Esophagus (tissue), 2 donors: ENCODE measurements around the gene PPOX. TPM values are rescaled to one million over a fixed set of nuclear protein-coding genes. Genes with fewer than 3 reads are reported as not detected.
A peak's percentile ranks its signal among the peaks of the same experiment; 100 is the strongest.

ENCODE experiments used
- H3K27ac ChIP-seq, 2 donors: one replicate each; pipeline ENCODE4 v1.5.1; 2013; ENCODE audit warnings: low read depth in 2 of 2, mild to moderate bottlenecking in 2 of 2, inconsistent platforms in 1 of 2, low read length in 1 of 2, moderate library complexity in 1 of 2
- H3K27me3 ChIP-seq, 2 donors: one replicate each; pipeline ENCODE4 v1.6.1; 2013; ENCODE audit warnings: low read length in 2 of 2, control low read depth in 1 of 2, mild to moderate bottlenecking in 1 of 2; ENCODE audit not compliant: insufficient read depth in 2 of 2, control insufficient read depth in 1 of 2
- H3K36me3 ChIP-seq, 2 donors: one replicate each; pipeline ENCODE4 v1.6.1; 2013; ENCODE audit warnings: low read length in 1 of 2; ENCODE audit not compliant: control insufficient read depth in 2 of 2, insufficient read depth in 2 of 2
- H3K4me1 ChIP-seq, 2 donors: one replicate each; pipeline ENCODE4 v1.6.1; 2013; ENCODE audit warnings: low read length in 1 of 2; ENCODE audit not compliant: control insufficient read depth in 2 of 2, insufficient read depth in 2 of 2
- H3K4me3 ChIP-seq, 2 donors: one replicate each; pipeline ENCODE4 v1.5.1; 2013; ENCODE audit warnings: low read length in 2 of 2, mild to moderate bottlenecking in 2 of 2, low read depth in 1 of 2, moderate library complexity in 1 of 2
- H3K9me3 ChIP-seq, 2 donors: one replicate each; pipeline ENCODE4 v1.6.1; 2013; ENCODE audit warnings: mild to moderate bottlenecking in 2 of 2, low read depth in 1 of 2, low read length in 1 of 2, moderate library complexity in 1 of 2; ENCODE audit not compliant: control insufficient read depth in 2 of 2, insufficient read depth in 1 of 2
- WGBS, 2 donors: extraction: QIAGEN DNeasy Blood & Tissue Kit; methylation state at CpG; one replicate each; pipeline ENCODE4 v1.1.7; 2013; 5-methylcytosine and 5-hydroxymethylcytosine counted together
- polyA plus RNA-seq, 2 donors: library from polyadenylated mRNA; stranded (reverse); fragments of 200-250 nt; gene quantifications; one replicate each; pipeline ENCODE4 v1.2.3, GENCODE V29; 2013
- donor health status: healthy with polysubstance abuse.
- donor health status: Bipolar disorder and iron deficiency.

The PPOX gene
- polyA plus RNA-seq, 2 donors, result 11.7 to 29.6 TPM

DNA sequence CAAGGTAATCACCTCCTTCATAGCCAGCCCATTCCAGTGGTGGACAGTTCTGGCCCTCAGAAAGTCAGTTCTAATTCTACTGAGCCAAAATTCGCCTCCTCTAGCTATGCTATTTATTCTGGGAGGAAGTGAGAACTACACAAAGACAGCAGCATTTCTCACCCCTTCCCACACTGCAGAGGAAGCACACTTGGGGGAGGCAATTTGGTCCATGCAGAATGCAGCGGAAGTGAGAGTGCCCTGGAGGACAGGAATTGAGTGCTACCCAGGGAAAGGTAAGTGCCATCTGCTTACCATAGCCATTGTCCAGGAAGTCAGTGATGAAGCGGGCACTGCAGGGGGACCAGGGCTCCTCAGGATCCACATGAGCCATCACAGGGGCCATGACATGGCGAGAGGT lies 28.9 kb downstream of the PPOX start:
- H3K4me1 ChIP-seq, result peaks cover 3 to 15% of the 10 kb centered on the region in 2 donors
- no peaks in the 10 kb centered on the region for H3K27me3 ChIP-seq
- H3K4me3 ChIP-seq, result no peak overlapping the region
- WGBS, 2 donors, result 72 to 85% methylated on average over 4 of the region's 4 CpGs
- no peaks in the 10 kb centered on the region for H3K9me3 ChIP-seq
- no peak overlapping the region for H3K27ac ChIP-seq
- H3K36me3 ChIP-seq, result peaks cover 0 to 5% of the 10 kb centered on the region in 2 donors

DNA sequence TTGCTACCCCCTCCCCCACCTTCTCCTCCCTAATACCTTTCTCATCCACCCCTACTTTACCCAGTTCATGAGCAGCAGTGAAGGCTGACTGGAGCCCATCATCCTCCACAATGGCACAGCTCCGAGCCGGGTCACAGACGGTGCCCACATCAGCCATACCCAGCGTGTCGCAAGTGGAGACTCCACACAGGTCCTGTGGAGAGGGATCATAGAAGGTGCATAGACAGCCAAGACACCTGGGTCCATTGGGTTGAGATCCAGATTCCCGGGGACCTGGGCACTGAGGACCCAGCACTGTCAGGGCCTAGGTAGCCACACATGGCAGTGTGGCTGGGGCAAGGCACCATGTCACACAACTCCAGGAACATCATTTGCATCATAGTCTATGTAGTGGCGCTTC lies 29.9 kb downstream of the PPOX start:
- H3K27ac ChIP-seq, result no peak overlapping the region
- no peaks in the 10 kb centered on the region for H3K9me3 ChIP-seq
- peaks cover 4 to 24% of the 10 kb centered on the region in 2 donors for H3K4me1 ChIP-seq
- peaks cover 0 to 5% of the 10 kb centered on the region in 2 donors for H3K36me3 ChIP-seq
- H3K27me3 ChIP-seq, result no peaks in the 10 kb centered on the region
- WGBS, 2 donors, result 89 to 93% methylated on average over 7 of the region's 7 CpGs
- no peak overlapping the region for H3K4me3 ChIP-seq

- Histone ChIP-seq H3K9me3 (no peaks in the 10 kb centered on the region), H3K36me3 (peaks cover 0 to 5% of the 10 kb centered on the region in 2 donors), H3K4me3 (no peak overlapping the region), H3K27me3 (no peaks in the 10 kb centered on the region), H3K4me1 (peaks cover 5 to 25% of the 10 kb centered on the region in 2 donors), H3K27ac (peak overlapping the region; percentile 9 to 56)
- WGBS, 2 donors, result 66 to 71% methylated on average over 27 of the region's 27 CpGs
These were observed 30.6 kb downstream of the PPOX start for GRCh38 chr1:161196521-161197451.

DNA sequence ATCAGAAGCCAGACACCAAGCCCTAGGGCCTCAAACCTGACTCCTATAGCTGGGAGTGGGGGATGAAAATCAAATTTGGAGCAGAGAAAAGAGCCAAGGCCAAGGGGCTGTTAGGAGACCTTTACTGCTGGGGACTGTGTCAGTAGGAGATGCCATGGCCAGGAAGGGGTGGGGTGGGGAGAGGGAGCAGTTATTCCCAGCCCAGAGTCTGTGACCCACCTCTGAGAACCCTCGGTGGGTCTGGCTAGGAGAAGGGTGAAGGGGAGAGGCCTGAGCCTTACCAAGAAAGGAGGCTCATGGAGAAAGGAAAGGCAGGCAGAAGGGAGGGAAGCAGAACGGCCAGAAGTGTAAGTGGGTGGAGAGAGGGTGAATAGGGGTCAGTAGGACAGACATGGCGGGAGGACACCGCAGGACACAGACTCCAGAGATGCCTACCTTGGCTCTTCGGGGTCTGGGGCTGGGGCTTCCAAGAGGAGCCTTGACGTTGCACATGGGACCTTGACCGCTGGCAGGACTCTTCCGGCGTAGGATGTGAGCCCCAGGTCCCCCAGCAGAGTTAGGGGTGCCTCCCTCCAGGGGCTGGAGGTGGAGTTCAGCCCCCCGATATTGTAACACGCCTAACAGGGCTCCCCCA lies 31.5 kb downstream of the PPOX start:
- Histone ChIP-seq H3K4me3 (peak overlapping the region; percentile 9 to 30), H3K4me1 (peaks cover 5 to 25% of the 10 kb centered on the region in 2 donors), H3K9me3 (no peaks in the 10 kb centered on the region), H3K36me3 (peaks cover 0 to 5% of the 10 kb centered on the region in 2 donors), H3K27ac (peak overlapping the region; percentile 71 to 100), H3K27me3 (no peaks in the 10 kb centered on the region)
- WGBS, 2 donors, result 56 to 74% methylated on average over 11 of the region's 11 CpGs

- H3K36me3 ChIP-seq, result peaks cover 0 to 2% of the 10 kb centered on the region in 2 donors
- peaks cover 2 to 27% of the 10 kb centered on the region in 2 donors for H3K4me1 ChIP-seq
- WGBS, 2 donors, result 18 to 34% methylated on average over 20 of the region's 20 CpGs
- no peaks in the 10 kb centered on the region for H3K9me3 ChIP-seq
- no peaks in the 10 kb centered on the region for H3K27me3 ChIP-seq
- peak overlapping the region; percentile 9 to 30 for H3K4me3 ChIP-seq
- H3K27ac ChIP-seq, result peak overlapping the region; percentile 71 to 100
These were observed 32.1 kb downstream of the PPOX start for GRCh38 chr1:161198194-161198896.

GRCh38 chr1:161198897-161199431 lies 32.7 kb downstream of the PPOX start, which contains the start of gene ADAMTS4:
Gene ADAMTS4 (minus strand): TSS chr1:161199054. CDS start chr1:161198627, 427 bp downstream.
- 28 to 54% methylated on average over 11 of the region's 11 CpGs for WGBS, 2 donors
- no peaks in the 10 kb centered on the region for H3K27me3 ChIP-seq

DNA sequence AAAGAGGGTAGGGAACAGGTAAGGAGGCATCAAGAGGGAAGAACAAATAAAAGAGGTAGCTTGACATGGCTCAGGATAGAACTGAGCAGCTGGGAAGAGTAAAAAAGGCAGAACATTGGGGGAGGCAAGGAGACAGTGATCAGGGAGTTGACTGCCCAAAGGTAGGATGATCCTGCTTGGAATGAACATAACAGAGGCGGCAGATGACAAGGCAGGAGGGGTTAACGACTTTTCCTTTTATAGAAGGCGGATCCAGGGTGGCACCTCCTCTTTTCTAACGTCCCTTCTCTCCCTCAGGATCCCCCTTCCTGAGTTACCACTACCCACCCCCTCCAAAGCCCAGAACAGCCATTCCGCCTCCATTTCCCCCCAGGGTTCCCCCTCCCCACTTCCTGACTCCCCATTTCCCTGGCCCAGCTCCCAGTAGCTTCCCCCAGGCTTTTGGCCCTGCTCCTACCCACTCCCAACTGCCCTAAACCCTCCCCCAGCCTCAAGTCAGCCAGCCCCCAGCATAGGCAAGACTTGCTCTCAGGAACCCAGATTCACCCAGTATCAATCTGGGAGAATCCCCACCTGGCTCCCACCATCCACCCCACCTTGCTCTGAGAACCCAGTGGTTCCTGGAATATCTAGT lies 33.4 kb downstream of the PPOX start:
- Histone ChIP-seq H3K36me3 (peaks cover 0 to 4% of the 10 kb centered on the region in 2 donors), H3K27ac (peak overlapping the region; percentile 92 to 100), H3K4me3 (no peak overlapping the region), H3K9me3 (no peaks in the 10 kb centered on the region), H3K27me3 (no peaks in the 10 kb centered on the region), H3K4me1 (peaks cover 2 to 31% of the 10 kb centered on the region in 2 donors)
- 41 to 46% methylated on average over 3 to 5 of the region's 5 CpGs for WGBS, 2 donors

More at GRCh38 chr1:161198897-161199431, 32.7 kb downstream of the PPOX start, which contains the start of gene ADAMTS4:
- H3K9me3 ChIP-seq, result no peaks in the 10 kb centered on the region
- H3K27ac ChIP-seq, result peak within 1 kb of the TSS; percentile 92 to 100
- peaks cover 0 to 4% of the 10 kb centered on the region in 2 donors for H3K36me3 ChIP-seq
- peaks cover 2 to 31% of the 10 kb centered on the region in 2 donors for H3K4me1 ChIP-seq
- H3K4me3 ChIP-seq, result peak within 1 kb of the TSS; percentile 9 to 30

DNA sequence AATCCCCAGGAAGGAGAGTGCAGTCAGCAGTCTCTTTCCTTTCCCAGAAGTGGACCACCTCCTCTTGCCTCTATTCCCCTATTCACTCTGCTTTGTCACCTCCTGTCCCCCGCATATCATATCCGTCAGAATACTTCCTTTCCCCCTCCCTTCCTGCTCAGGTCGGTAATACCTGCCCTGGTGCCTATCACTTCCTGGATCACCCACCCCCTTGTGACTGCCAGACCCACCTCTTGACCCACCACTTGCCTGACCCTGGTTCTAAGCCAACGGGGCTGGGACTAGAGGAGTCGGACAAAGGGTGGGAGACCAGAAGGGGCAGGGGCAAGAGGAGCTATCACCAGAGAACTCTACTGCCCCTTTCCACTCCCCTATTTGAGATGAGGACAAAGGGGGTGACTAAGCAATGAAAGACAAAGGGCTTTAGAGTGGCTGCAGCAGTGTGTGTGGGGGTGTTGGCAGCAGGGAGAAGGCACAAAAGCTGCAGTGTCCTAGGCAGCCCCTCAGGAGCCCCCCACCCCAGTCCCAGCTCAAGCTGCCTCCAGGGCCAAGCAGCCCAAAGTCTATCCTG lies 34.3 kb downstream of the PPOX start:
- H3K9me3 ChIP-seq, result no peaks in the 10 kb centered on the region
- H3K4me1 ChIP-seq, result peaks cover 2 to 29% of the 10 kb centered on the region in 2 donors
- H3K36me3 ChIP-seq, result peaks cover 0 to 4% of the 10 kb centered on the region in 2 donors
- H3K4me3 ChIP-seq, result no peak overlapping the region
- 62 to 66% methylated on average over 5 of the region's 5 CpGs for WGBS, 2 donors
- H3K27me3 ChIP-seq, result no peaks in the 10 kb centered on the region
- peak overlapping the region; percentile 92 to 100 for H3K27ac ChIP-seq
